Fibroblast of mammary gland (primary cell): ENCODE data around the gene TTC28.

ENCODE experiments used
- DNase-seq: peaks from one replicate; pipeline ENCODE4 v3.0.0-alpha.2; 2010; ENCODE audit warnings: low read depth
- H3K4me3 ChIP-seq: 2 replicates; pipeline ENCODE4 v1.5.1; 2011; ENCODE audit warnings: low read depth, mild to moderate bottlenecking, low read length, moderate library complexity; ENCODE audit not compliant: control insufficient read depth
- TF ChIP-seq, protein P1 (sequence below): conservative IDR thresholded peaks from 2 replicates; pipeline ENCODE4 v1.5.1; 2011; ENCODE audit warnings: low read depth, low read length, inconsistent platforms; ENCODE audit not compliant: control insufficient read depth, insufficient read depth

The TTC28 gene

DNA sequence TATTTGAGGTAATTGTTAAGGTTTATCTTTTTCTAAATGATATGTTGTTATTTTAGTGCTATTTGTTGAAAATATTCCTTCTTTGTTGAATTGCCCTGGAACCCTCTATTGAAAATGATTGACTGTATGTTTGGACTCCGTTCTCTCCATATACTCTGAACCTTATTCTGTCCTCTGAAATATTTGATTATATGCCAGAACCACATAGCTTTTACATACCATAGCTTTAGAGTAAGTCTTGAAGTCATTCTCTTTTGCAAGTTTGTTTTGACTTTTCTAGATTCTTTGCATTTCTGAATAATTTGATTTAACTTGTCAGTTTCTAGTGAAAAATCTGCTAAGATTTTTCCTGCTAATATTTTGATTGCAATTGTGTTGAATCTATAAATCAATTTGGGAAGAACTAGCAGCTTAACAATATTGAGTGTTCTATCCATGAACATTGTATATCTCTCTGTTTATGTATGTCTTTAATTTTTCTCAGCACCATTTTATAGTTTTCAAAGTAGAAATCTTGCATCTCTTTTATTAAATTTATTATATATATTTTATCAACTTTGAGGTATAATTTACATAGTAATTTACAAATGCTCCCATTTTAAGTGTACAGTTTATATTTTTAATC is 708.9 kb downstream of the TTC28 start:
- H3K4me3 ChIP-seq, result no peak overlapping the region
- TF ChIP-seq, protein P1, sequence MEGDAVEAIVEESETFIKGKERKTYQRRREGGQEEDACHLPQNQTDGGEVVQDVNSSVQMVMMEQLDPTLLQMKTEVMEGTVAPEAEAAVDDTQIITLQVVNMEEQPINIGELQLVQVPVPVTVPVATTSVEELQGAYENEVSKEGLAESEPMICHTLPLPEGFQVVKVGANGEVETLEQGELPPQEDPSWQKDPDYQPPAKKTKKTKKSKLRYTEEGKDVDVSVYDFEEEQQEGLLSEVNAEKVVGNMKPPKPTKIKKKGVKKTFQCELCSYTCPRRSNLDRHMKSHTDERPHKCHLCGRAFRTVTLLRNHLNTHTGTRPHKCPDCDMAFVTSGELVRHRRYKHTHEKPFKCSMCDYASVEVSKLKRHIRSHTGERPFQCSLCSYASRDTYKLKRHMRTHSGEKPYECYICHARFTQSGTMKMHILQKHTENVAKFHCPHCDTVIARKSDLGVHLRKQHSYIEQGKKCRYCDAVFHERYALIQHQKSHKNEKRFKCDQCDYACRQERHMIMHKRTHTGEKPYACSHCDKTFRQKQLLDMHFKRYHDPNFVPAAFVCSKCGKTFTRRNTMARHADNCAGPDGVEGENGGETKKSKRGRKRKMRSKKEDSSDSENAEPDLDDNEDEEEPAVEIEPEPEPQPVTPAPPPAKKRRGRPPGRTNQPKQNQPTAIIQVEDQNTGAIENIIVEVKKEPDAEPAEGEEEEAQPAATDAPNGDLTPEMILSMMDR, result no peak
- DNase-seq, result no peak

DNA sequence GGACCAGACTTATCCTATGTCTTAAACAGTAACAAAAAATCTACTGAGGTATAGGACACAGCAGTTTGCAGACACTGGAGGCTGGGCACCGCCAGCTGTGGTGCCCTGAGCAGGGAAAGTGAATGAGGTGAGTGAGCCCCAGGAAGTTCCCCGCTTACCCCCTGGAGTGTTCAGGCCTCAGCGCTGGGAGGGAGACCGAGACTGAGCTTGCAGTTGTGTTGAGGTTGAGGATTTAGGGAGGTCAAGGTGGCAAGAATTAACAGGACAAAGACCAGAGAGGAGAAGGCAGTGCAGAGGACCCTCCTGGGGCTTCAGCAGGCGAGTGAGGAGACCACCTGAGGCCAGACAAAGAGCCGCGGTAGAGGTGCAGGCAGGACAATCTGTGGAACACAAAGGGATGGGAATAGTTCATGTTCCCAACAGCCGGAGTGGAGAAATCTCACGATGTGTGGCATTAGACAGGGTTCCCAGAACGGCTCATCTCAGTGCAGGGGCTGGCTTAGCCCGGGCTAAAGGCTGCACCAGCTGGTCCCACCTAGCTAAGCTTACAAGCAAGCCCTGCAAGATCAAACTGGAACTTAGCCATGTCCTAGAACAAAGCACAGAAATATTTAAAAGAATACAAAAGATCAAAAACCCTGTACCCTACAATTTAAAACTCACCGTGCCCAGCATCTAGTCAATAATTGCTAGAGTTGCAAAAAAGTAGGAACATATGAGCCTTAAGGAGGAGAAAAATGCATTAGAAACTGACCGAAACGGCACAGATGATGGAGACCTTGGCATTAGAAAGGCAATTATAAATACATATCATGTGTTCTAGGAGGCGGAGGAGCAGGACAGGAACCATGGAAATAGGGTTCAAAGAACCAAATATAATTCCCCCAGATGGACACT is 713.2 kb downstream of the TTC28 start:
- TF ChIP-seq, protein P1, result no peak
- no peak overlapping the region for H3K4me3 ChIP-seq
- DNase-seq, result no peak

GRCh38 chr22:27962268-27963044 is 717.2 kb downstream of the TTC28 start:
- DNase-seq, result peak; percentile 7
- no peak overlapping the region for H3K4me3 ChIP-seq
- TF ChIP-seq, protein P1, result no peak

GRCh38 chr22:27961680-27962079 is 718.0 kb downstream of the TTC28 start:
- no peak for DNase-seq
- TF ChIP-seq, protein P1, result no peak
- H3K4me3 ChIP-seq, result no peak overlapping the region

DNA sequence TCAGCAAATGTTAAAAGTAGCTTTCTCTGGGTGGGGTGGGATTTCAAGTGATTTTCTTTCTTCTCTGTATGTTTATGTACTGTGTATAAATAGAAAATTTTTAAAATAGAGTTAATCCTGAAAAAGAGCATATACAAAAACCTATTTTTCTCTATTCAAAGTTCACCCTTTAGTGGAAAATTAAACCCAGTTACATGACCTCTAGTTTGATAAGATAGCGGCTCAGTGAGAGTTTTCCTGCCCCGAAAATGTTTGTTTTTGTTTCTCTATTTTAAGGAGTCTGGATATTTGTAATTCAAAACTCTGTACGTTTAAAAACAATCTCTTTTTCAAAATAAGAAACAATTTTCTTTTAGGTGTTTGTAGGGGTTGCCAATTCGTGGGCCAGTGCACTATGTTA is 718.5 kb downstream of the TTC28 start:
- DNase-seq, result no peak
- H3K4me3 ChIP-seq, result no peak overlapping the region
- TF ChIP-seq, protein P1, result no peak

DNA sequence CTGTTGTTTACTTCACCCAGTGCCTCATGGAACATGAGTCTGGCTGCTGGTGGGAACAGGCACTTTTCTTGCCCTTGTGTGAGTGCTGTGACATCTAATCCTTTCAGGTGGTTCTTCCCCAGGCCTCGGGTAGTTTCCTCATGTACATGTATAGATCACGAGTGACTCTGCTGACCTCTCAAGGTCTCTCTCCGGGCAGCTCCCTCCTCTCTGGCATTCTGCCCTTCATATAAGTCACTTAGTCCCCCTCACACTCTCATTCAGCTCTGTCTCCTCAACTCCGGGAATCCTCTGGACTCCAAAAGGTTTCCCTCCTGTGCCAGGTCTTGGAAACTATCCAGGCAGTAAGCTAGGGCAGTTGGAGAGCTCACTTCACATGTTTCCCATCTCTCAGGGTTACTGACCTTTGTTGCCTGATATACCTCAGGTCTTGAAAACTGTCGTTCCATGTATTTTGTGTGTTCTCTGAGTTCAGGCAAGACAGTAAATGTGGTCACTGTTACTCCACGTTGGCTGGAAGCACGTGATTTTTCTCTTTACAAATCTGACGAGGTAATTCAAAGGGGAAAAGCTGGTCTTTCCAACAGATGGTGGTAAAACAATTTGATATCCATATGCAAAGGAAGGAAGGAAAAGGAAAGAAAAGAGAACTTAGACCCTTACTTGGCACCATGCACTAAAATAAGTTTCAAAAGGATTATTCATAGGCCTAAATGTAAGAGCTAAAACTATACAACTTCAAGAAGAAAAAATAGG is 720.1 kb downstream of the TTC28 start:
- DNase-seq, result no peak
- TF ChIP-seq, protein P1, result no peak

More for the DNA sequence above, 720.1 kb downstream of the TTC28 start:
- H3K4me3 ChIP-seq, result no peak overlapping the region
